WTC11 (cell line): Measurements from ENCODE around the gene SBNO2. TPM values are rescaled to one million over a fixed set of nuclear protein-coding genes. Genes with fewer than 3 reads are reported as not detected.

Experiments
- AR ChIP-seq: fragments of 250-450 bp; sonication (Bioruptor Pico); IDR thresholded peaks from 2 replicates; pipeline ENCODE4 v1.9.0; 2021; ENCODE audit warnings: mild to moderate bottlenecking
- ATF1 ChIP-seq: sonication (generic); formaldehyde crosslinking; IDR thresholded peaks from 2 replicates; pipeline ENCODE4 v1.8.1; 2023; ENCODE audit warnings: mild to moderate bottlenecking, moderate library complexity, missing genetic modification reagents
- CREB1 ChIP-seq: sonication (generic); formaldehyde crosslinking; IDR thresholded peaks from 2 replicates; pipeline ENCODE4 v1.8.0; 2023; ENCODE audit warnings: mild to moderate bottlenecking, missing genetic modification reagents
- EMX1 ChIP-seq: fragments of 250-450 bp; sonication (Bioruptor Pico); IDR thresholded peaks from 2 replicates; pipeline ENCODE4 v1.8.0; 2021; ENCODE audit warnings: mild to moderate bottlenecking
- FOXK1 ChIP-seq: sonication (generic); formaldehyde crosslinking; IDR thresholded peaks from 2 replicates; pipeline ENCODE4 v1.8.0; 2022; ENCODE audit warnings: mild to moderate bottlenecking, moderate library complexity, missing genetic modification reagents
- GABPB1 ChIP-seq: sonication (generic); formaldehyde crosslinking; IDR thresholded peaks from 2 replicates; pipeline ENCODE4 v1.8.1; 2023; ENCODE audit warnings: mild to moderate bottlenecking, missing genetic modification reagents
- IRF2 ChIP-seq: sonication (generic); formaldehyde crosslinking; IDR thresholded peaks from 2 replicates; pipeline ENCODE4 v1.8.0; 2022; ENCODE audit warnings: low read depth, missing genetic modification reagents, borderline replicate concordance
- PRDM15 ChIP-seq: sonication (generic); formaldehyde crosslinking; IDR thresholded peaks from 2 replicates; pipeline ENCODE4 v1.8.0; 2022; ENCODE audit warnings: missing genetic modification reagents
- RORB ChIP-seq: fragments of 250-450 bp; sonication (Bioruptor Pico); IDR thresholded peaks from 2 replicates; pipeline ENCODE4 v1.9.0; 2021; ENCODE audit warnings: mild to moderate bottlenecking
- SMAD4 ChIP-seq: sonication (generic); formaldehyde crosslinking; IDR thresholded peaks from 2 replicates; pipeline ENCODE4 v1.8.0; 2022; ENCODE audit warnings: mild to moderate bottlenecking, missing genetic modification reagents
- SP1 ChIP-seq: sonication (generic); formaldehyde crosslinking; conservative IDR thresholded peaks from 2 replicates; pipeline ENCODE4 v1.8.1; 2022; ENCODE audit warnings: missing genetic modification reagents
- STAT6 ChIP-seq: sonication (generic); formaldehyde crosslinking; conservative IDR thresholded peaks from 2 replicates; pipeline ENCODE4 v1.8.1; 2023; ENCODE audit warnings: mild to moderate bottlenecking, low read depth, missing genetic modification reagents, moderate library complexity
- TCF7 ChIP-seq: sonication (generic); formaldehyde crosslinking; IDR thresholded peaks from 2 replicates; pipeline ENCODE4 v1.8.0; 2022; ENCODE audit warnings: mild to moderate bottlenecking, low read depth, missing genetic modification reagents, moderate library complexity
- TEAD4 ChIP-seq: sonication (generic); formaldehyde crosslinking; IDR thresholded peaks from 2 replicates; pipeline ENCODE4 v1.8.0; 2022; ENCODE audit warnings: mild to moderate bottlenecking, missing genetic modification reagents
- ZMAT4 ChIP-seq: fragments of 250-450 bp; sonication (Bioruptor Pico); IDR thresholded peaks from 2 replicates; pipeline ENCODE4 v1.9.0; 2021; ENCODE audit warnings: mild to moderate bottlenecking
- ZNF219 ChIP-seq: sonication (generic); formaldehyde crosslinking; IDR thresholded peaks from 2 replicates; pipeline ENCODE4 v1.8.0; 2023; ENCODE audit warnings: missing genetic modification reagents, mild to moderate bottlenecking, borderline replicate concordance
- ZNF281 ChIP-seq: sonication (generic); formaldehyde crosslinking; IDR thresholded peaks from 2 replicates; pipeline ENCODE4 v1.8.0; 2023; ENCODE audit warnings: mild to moderate bottlenecking, missing genetic modification reagents
- ZNF423 ChIP-seq: fragments of 250-450 bp; sonication (Bioruptor Pico); IDR thresholded peaks from 2 replicates; pipeline ENCODE4 v2.1.2; 2022; ENCODE audit warnings: mild to moderate bottlenecking, moderate library complexity
- total RNA-seq: library from RNA; stranded (reverse); gene quantifications from 3 replicates; pipeline ENCODE4 v1.2.3, GENCODE V29; 2021
- TF ChIP-seq, protein P1 (sequence below): sonication (generic); formaldehyde crosslinking; IDR thresholded peaks from 2 replicates; pipeline ENCODE4 v1.8.1; 2023; ENCODE audit warnings: mild to moderate bottlenecking, missing genetic modification reagents, moderate library complexity
- TF ChIP-seq, protein P2 (sequence below): sonication (generic); formaldehyde crosslinking; IDR thresholded peaks from 2 replicates; pipeline ENCODE4 v1.8.1; 2023; ENCODE audit warnings: mild to moderate bottlenecking, moderate library complexity, missing genetic modification reagents
- TF ChIP-seq, protein P3 (sequence below): fragments of 250-450 bp; sonication (Bioruptor Pico); IDR thresholded peaks from 2 replicates; pipeline ENCODE4 v1.9.0; 2021; ENCODE audit warnings: moderate library complexity, mild to moderate bottlenecking, inconsistent platforms, borderline replicate concordance

SBNO2 gene
- total RNA-seq, 1 experiment from 2014 or later: 57.3 TPM

DNA sequence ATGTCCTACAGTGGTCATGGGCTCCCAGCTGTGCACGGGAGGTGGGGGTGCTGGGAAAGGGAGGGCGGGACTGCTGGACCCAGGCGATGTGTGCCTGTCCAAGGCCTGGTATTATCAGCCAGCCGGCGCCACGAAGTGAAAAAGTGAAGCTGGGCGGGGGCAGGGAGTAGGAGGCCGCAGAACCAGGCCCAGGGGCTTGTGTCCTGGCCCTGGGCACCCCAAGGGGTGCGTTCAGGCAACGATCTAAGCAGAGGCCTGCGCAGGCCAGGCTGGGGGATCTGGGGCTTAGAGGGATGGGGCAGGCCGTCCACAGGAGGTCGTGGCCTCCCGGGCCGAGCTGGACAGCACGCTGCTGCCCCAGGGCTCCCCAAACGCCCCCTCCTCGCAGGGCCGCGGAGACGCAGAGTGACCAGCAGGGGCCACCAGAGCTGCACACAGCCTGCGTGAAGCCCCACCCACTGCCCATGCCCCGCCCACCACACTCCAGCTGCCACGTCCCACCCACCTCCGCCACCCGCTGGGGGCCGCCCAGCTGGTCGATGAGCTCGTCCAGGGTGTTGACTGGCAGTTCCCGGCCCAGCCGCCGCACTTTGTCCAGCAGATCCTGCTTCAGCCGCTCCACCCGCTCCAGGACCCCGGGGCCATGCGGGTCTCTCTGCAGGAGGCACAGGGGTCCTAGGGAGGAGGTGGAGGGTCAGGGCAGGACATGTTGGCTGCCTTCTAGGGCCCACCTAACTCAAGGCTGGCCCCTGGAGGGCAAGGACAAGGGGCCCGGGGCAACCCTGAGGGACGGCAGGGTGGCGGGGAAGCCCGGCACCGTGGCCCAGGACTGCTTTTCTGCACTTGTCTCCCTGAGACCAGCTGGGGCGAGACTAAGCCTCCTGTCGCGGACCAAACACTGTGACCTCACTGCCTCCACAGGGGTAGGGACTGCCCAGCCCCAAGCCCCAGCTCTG lies 60.8 kb downstream of the SBNO2 start (continued):
- no peak for TF ChIP-seq CREB1 (CRISPR knock-in tag)
- TF ChIP-seq, protein P1, sequence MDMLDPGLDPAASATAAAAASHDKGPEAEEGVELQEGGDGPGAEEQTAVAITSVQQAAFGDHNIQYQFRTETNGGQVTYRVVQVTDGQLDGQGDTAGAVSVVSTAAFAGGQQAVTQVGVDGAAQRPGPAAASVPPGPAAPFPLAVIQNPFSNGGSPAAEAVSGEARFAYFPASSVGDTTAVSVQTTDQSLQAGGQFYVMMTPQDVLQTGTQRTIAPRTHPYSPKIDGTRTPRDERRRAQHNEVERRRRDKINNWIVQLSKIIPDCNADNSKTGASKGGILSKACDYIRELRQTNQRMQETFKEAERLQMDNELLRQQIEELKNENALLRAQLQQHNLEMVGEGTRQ (CRISPR knock-in tag): no peak
- 0 out of 2 replicates have a peak, but pooled peaks have one; percentile 12 for TF ChIP-seq FOXK1
- TF ChIP-seq ZMAT4 (CRISPR knock-in tag): no peak
- TF ChIP-seq TEAD4 (CRISPR knock-in tag): no peak
- TF ChIP-seq SMAD4: no peak
- TF ChIP-seq ZNF219 (CRISPR knock-in tag): no peak
- no peak for TF ChIP-seq STAT6 (CRISPR knock-in tag)
- no peak for TF ChIP-seq ATF1
- TF ChIP-seq, protein P2, sequence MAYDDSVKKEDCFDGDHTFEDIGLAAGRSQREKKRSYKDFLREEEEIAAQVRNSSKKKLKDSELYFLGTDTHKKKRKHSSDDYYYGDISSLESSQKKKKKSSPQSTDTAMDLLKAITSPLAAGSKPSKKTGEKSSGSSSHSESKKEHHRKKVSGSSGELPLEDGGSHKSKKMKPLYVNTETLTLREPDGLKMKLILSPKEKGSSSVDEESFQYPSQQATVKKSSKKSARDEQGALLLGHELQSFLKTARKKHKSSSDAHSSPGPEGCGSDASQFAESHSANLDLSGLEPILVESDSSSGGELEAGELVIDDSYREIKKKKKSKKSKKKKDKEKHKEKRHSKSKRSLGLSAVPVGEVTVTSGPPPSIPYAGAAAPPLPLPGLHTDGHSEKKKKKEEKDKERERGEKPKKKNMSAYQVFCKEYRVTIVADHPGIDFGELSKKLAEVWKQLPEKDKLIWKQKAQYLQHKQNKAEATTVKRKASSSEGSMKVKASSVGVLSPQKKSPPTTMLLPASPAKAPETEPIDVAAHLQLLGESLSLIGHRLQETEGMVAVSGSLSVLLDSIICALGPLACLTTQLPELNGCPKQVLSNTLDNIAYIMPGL (CRISPR knock-in tag): no peak
- TF ChIP-seq PRDM15 (CRISPR knock-in tag): no peak
- TF ChIP-seq, protein P3, sequence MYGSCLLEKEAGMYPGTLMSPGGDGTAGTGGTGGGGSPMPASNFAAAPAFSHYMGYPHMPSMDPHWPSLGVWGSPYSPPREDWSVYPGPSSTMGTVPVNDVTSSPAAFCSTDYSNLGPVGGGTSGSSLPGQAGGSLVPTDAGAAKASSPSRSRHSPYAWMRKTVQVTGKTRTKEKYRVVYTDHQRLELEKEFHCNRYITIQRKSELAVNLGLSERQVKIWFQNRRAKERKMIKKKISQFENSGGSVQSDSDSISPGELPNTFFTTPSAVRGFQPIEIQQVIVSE (CRISPR knock-in tag): no peak
- TF ChIP-seq RORB (CRISPR knock-in tag): no peak
- peak; percentile 96 for TF ChIP-seq SP1 (CRISPR knock-in tag)
- TF ChIP-seq AR (CRISPR knock-in tag): no peak
- 0 out of 2 replicates have a peak, but pooled peaks have one; percentile 43 for TF ChIP-seq TCF7 (CRISPR knock-in tag)
- TF ChIP-seq IRF2 (CRISPR knock-in tag): no peak
- TF ChIP-seq ZNF423: peak; percentile 52; the same call in 1 of the 2 replicates
- TF ChIP-seq EMX1 (CRISPR knock-in tag): no peak
- TF ChIP-seq GABPB1 (CRISPR knock-in tag): no peak
- TF ChIP-seq ZNF281 (CRISPR knock-in tag): 0 out of 2 replicates have a peak, but pooled peaks have one; percentile 41
- TF ChIP-seq, all 79 proteins: peak for 6
